HG03025 (cell line): ENCODE measurements around the gene HMGCS2.

Source experiments
- ATAC-seq: cut with Tn5 transposase; IDR thresholded peaks from one replicate; pipeline ENCODE4 v1.9.1; 2021; ENCODE audit warnings: mild to moderate bottlenecking, moderate library complexity; ENCODE audit not compliant: unreplicated experiment, low FRiP score

HMGCS2 gene

DNA sequence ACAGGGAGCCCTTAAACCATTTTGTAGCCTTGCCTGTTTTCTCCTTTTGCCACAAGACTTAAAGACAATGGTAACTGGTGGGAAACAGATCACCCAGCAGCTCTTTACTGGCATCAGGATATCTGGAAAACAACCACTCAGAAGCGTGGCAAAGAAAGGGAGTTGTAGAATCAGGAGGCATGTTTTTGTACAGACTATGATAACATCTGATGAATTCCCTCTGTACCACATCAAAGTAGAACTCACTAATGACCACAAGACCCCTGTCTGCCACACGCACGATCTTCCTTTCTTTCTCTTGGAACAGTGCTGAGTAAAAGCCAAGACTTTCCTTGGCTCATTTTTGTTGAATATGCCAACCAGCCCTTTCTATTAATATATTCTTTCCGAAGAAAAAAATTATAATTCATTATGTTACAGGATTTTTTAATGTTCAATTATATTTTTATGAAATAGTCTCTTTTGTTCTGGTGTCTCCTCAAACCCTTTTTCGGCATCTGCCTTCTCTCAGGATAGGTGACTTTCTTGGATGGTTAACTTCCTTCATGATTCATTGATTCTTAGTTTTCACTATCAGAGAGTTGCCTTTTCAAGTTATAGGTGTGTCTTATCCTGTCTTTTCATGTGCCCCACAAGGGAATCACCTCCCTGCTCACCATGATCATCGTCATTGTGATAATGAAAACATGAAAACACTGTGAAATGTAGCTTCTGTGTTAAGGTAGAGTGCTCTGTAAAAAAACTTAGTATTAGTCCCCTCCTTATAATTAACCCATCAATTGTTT lies 64.8 kb downstream of the HMGCS2 start:
- no peak for ATAC-seq

DNA sequence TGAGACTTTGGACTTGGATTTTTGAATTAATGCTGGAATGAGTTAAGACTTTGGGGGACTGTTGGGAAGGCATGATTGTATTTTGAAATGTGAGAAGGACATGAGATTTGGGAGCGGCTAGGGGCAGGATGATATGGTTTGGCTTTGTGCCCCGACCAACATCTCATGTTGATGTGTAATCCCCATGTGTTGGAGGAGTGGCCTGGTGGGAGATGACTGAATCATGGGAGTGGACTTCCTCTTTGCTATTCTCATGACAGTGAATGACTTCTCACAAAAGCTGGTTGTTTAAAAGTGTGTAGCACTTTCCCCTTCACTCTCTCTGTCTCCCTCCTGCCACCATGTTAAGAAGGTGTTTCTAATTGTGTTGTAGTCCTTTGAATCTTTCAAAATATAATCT lies 66.3 kb downstream of the HMGCS2 start:
- ATAC-seq: no peak

DNA sequence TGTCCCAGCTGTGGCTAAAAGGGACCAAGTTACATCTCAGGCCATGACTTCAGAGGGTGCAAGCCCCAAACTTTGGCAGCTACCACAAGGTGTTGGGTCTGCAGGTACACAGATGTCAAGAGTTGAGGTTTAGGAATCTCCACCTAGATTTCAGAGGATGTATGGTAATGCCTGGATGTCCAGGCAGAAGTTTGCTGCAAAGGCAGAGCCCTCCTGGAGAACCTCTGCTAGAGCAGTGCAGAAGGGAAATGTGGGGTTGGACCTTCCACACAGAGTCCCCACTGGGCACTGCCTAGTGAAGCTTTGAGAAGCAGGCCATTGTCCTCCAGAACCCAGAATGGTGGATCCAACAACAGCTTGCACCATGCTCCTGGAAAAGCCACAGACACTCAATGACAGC lies 67.0 kb downstream of the HMGCS2 start:
- no peak for ATAC-seq

DNA sequence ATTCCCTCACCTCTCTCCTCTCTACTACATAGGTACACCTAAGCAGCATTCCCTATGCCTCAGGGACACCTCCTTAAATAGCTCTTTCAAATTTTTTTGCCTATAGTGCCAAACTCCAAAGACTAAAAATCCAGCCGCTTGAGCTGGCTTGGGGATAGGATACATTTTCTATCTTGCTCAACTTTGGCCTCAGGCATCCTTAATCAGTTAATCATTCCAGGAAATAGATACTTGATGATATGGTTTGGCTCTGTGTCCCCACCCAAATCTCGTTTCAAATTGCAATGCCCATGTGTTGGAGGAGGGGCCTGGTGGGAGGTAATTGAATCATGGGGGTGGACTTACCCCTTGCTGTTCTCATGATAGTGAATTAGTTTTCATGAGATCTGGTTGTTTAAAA lies 68.4 kb downstream of the HMGCS2 start:
- no peak for ATAC-seq
